GM18861 (cell line): ENCODE measurements around the gene DDX10.
A peak's percentile ranks its signal among the peaks of the same experiment; 100 is the strongest.

ENCODE experiments used
- ATAC-seq: cut with Tn5 transposase; IDR thresholded peaks from one replicate; pipeline ENCODE4 v1.9.1; 2021; ENCODE audit not compliant: unreplicated experiment

The DDX10 gene

GRCh38 chr11:108865406-108865805 lies 200.5 kb downstream of the DDX10 start:
- ATAC-seq = no peak

DNA sequence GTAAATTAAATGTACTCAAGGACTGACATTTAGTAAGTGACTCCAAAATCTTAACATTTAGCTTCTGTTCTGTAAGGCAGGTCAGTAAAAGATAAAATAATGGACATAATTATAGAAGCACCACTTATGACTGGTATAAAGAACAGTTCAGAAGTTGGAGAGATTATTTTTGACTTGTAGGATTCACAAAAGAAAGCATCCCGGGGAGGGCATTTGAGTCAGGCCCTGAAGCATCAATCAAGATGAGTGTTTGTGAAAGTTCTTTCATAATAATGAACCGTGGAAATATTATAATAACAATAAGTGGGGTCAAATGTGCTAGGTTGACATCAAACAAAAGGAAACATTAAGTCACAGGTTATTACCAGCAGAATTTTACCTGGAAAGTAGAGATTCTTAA lies 201.9 kb downstream of the DDX10 start:
- no peak for ATAC-seq

GRCh38 chr11:108870373-108871020 lies 205.6 kb downstream of the DDX10 start:
- ATAC-seq = no peak

DNA sequence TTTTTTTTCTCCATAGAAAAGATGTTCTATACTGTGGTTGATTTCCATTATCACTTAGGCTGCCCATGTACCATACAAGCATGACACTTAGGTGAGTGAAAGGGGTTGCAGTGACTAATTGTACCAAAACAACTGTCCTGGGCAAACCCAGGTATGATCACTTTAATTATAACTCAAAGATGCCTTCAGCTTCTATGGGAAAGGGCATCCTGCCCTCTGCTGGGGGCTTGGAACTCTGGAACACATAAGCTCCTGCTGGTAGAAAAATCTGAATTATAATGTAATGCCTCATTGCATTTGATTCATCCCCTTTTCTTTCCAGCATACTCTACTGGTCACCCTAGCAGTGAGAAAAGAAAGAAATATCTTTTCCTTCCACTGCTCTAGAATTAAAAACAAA lies 206.3 kb downstream of the DDX10 start:
- no peak for ATAC-seq

- ATAC-seq = no peak
Observed at GRCh38 chr11:108871867-108872266, 207.0 kb downstream of the DDX10 start.

GRCh38 chr11:108872781-108873291 lies 208.0 kb downstream of the DDX10 start:
- no peak for ATAC-seq

DNA sequence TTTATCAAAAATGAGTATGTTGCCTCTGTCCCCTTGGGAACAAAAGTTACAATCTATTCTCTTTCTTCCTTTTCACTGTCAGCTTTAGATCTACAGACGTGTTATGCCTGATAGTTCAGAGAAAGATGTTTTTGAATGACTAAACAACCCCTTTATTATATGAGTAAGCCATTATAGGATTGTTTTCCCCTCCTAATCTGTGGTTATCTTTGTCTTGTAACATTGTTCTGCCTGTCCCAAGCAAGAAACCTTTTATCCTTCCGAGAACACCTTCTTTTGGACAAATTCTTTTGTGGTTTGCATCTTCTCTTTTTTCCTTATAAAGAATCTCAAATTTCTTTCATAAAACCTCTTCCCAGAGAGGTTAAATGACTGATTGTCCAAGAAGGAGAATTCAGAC lies 208.4 kb downstream of the DDX10 start:
- no peak for ATAC-seq

DNA sequence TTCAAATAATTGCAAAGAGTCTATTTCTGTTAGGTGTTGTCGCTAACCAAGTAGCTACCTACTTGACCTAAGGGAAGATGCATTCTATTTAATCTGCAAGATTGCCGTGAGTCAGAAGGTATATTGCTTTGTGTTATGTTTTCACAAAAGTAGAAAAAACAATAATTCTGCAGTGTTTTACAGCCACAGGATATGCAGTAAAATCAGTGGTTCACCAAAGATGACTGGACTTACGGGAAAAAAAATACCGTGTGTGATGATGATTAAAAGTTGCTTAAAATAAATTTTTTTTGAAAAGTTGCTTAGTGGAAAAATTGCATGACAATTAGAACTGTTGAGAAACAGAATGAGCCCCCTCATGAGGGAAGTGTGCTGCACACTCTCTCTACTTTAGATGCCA lies 209.1 kb downstream of the DDX10 start:
- ATAC-seq = no peak

GRCh38 chr11:108875134-108875533 lies 210.3 kb downstream of the DDX10 start:
- no peak for ATAC-seq

DNA sequence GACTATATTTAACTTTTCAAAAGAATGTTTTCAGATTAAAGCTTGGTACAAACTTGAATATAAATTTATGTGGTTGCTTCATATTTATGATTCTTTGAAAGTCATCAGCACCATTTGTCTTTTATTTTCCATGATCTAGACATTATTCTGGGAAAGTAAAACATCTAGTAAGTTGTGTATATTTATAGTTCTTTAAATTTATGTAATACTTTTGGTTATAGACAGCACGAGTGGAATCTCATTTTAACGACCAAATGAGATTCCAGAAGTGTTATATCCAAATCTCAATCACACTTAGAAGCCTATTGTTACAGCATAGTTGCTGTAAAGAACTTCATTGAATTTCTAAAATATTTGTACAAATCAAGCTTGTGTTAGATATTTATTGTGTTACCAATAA lies 212.3 kb downstream of the DDX10 start:
- ATAC-seq = no peak

- ATAC-seq = no peak
Observed at GRCh38 chr11:108880510-108880909, 215.6 kb downstream of the DDX10 start.

- ATAC-seq = no peak
Observed at GRCh38 chr11:108881131-108881530, 216.3 kb downstream of the DDX10 start.

GRCh38 chr11:108882211-108882831 lies 217.5 kb downstream of the DDX10 start:
- no peak for ATAC-seq

GRCh38 chr11:108886005-108886659 lies 221.3 kb downstream of the DDX10 start:
- ATAC-seq = no peak

GRCh38 chr11:108886660-108887009 lies 221.8 kb downstream of the DDX10 start:
- no peak for ATAC-seq

DNA sequence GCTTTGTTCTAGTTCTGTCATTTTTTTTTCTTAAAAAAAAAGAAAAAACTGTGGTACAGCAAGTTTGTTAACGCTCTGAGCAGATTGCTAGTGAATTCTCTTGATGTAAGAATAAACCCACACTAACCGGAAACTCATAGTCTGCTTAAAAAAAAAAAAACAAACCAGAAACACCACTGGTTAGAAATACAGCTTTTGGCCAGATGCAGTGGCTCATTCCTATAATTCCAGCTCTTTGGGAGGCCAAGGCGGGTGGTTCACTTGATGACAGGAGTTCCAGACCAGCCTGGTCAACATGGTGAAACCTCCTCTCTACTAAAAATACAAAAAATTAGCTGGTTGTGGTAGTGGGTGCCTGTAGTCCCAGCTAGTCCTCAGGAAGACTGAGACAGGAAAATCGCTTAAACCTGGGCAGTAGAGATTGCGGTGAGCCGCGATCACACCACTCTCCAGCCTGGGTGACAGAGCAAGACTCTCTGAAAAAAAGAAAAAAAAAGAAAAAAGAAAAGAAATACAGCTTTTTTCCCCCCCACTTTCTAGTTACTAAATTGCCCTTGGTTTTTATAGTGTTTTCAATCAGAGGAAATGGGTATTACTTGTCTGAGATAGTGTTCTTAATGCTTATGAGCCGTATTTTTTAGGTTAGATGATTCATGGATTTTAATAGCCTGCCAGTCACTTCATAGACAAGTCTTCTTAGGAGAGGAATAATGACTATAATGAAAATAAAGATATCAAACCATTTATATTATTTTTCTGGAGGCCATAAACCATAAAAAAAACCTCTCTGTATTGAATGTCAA lies 222.8 kb downstream of the DDX10 start:
- ATAC-seq = no peak

GRCh38 chr11:108890482-108891105 lies 225.7 kb downstream of the DDX10 start:
- ATAC-seq = no peak

DNA sequence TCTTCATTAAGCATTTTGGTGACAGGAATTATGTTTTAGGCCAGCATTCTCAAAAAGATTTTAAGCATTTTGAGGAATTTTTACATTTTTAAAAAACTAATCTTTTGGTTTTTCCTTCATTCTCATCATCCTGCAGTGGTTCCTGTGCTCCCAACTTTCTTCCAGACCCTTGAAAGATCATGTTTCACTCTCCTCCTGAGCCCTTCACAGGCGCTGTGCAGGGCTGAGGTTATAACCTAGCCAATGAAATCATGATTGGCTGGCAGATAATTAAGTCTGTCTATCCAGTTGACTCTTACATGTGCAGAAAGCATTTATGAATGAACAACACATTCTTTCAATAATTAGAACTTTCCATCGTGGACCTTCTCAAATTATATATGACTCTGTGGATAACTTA lies 226.3 kb downstream of the DDX10 start:
- ATAC-seq = no peak

DNA sequence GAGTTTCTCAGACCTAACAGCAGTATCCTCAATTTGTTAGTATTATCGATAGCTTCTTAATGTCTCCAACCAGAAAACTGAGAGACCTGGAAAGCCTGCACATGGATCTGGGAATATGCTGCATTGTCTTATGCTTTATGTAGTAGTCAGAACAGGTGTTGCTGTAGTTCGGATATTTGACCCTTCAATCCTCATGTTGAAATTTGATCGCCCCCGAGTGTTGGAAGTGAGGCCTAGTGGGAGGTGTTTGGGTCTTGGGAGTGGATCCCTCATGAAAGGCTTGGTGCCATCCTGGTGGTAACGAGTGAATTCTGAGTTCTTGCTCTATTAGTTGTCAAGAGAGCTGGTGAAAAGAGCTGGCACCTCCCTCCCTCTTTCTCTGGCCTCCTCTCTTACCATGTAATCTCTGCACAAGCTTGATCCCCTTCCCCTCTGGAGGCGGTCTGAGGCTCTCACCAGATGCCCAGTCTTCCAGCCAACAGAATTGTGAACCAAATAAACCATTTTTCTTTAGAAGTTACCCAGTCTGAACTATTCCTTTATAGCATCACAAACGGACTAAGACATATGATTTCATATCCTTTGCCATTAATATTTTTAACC lies 227.1 kb downstream of the DDX10 start:
- ATAC-seq = no peak

DNA sequence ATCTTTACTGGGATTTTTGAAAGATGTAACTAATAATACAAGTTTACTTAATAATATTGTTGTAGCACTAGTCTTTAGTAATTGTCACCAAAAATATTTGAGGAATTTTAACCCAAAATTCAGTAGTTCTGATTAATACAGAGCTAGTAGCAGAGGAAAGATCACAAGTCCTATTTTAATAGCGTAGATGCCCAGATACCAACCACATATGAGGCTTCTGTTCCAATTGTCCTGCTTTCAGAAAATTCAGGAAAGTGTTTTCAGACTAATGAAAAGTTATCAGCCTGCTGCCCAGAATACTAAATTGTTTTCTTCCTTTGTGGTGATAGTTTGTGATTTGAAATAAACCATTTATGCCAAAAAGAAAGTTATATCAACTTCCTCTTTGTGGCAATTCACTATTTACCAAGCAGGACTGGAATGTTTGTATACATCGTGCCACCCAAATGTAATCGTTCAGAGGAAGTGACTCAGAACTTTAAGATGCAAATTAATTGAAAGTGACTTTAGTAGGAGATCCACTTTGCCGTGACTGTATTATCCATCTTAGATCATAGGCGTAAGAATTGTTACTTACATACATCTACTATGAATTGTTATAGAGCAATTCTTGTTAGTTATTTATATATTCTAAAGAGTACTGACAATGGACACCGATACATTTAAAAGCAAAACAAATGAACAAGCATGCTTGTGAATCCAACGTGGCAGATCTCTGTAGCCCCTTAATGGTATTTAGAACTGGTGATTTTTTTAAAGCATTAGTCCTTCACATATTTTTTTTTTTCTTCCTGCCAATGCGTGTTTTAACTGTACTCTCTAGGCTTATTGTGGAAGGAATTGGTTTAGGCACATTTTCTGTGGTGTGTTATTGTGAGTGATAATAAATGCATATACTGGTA lies 231.0 kb downstream of the DDX10 start:
- peak; percentile 98 for ATAC-seq
